ENCODE measurements around the gene ECI1. TPM values are rescaled to one million over a fixed set of nuclear protein-coding genes. Genes with fewer than 3 reads are reported as not detected.
A peak's percentile ranks its signal among the peaks of the same experiment; 100 is the strongest.

Gene ECI1
- total and polyA plus RNA-seq, 2 of the 4 experiments (the other 2 are of a cell fraction), result 20.3 to 30.1 TPM

DNA sequence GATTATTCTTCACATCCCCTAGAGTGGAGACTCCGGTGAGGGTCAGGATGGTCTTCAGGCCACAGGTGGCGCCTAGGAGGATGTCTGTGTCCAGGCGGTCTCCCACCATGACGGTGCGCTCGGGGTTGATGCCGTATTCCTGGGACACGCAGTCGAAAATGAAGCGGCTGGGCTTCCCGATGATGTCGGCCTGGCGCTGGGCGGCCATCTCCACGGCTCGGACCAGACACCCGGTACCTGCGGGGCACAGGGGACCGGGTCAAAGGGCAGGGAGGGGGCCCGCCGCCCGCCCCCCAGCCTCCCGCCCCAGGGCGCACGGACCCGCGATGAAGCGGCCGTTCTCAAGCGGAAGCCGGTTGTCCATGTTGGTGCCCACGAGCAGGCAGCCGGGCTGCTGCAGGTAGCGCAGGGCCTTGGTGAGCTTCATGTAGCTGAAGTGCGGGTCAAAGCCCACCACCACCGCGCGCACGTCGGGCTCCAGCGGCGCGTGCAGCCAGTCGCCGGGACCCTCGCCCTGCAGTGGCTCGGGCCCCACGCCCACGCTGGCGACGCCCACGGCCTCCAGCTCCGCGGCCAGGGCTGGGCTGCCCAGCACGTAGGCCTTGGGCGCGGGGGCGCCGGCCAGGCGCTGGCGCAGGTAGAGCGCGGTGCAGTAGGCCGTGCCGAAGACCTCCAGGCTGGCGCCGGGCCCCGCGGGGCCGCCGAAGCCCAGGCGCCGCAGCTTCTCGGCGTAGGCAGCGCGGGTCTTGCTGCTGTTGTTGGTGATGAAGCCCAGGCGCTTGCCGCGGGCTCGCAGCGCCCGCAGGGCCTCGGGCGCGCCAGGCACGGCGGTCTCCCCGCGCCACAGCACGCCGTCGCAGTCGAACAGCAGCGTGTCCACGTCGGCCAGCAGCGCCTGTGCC, 37.3 kb downstream of the ECI1 start:
- intact Hi-C loops (cut with micrococcal nuclease), result no loop called here
- TF ChIP-seq, protein P1, sequence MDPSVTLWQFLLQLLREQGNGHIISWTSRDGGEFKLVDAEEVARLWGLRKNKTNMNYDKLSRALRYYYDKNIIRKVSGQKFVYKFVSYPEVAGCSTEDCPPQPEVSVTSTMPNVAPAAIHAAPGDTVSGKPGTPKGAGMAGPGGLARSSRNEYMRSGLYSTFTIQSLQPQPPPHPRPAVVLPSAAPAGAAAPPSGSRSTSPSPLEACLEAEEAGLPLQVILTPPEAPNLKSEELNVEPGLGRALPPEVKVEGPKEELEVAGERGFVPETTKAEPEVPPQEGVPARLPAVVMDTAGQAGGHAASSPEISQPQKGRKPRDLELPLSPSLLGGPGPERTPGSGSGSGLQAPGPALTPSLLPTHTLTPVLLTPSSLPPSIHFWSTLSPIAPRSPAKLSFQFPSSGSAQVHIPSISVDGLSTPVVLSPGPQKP (IDR thresholded peaks at IDR 0.05; ENCODE audit: borderline replicate concordance, low read depth, low read length), result no peak
- TF ChIP-seq BHLHE40 (IDR thresholded peaks at IDR 0.05; ENCODE audit: low read depth, low read length) (no peak), NFE2L2 (IDR thresholded peaks at IDR 0.05; ENCODE audit: low read depth, low read length) (no peak), MXI1 (IDR thresholded peaks at IDR 0.05; ENCODE audit: borderline replicate concordance, low read depth, low read length) (no peak), MAZ (IDR thresholded peaks at IDR 0.05; ENCODE audit: borderline replicate concordance, low read depth, low read length) (no peak), CEBPB (IDR thresholded peaks at IDR 0.05; ENCODE audit: low read depth, low read length) (no peak), RCOR1 (IDR thresholded peaks at IDR 0.05; ENCODE audit: insufficient replicate concordance, low read length) (no peak), MAFK (IDR thresholded peaks at IDR 0.05; ENCODE audit: low read depth, low read length) (no peak), FOS (IDR thresholded peaks at IDR 0.05; ENCODE audit: low read depth, low read length) (no peak), RFX5 (IDR thresholded peaks at IDR 0.05; ENCODE audit: low read depth, low read length) (no peak), SMC3 (IDR thresholded peaks at IDR 0.05; ENCODE audit: low read depth, low read length) (no peak), RAD21 (IDR thresholded peaks at IDR 0.05; ENCODE audit: low read length) (no peak)
- TF ChIP-seq, protein P2, sequence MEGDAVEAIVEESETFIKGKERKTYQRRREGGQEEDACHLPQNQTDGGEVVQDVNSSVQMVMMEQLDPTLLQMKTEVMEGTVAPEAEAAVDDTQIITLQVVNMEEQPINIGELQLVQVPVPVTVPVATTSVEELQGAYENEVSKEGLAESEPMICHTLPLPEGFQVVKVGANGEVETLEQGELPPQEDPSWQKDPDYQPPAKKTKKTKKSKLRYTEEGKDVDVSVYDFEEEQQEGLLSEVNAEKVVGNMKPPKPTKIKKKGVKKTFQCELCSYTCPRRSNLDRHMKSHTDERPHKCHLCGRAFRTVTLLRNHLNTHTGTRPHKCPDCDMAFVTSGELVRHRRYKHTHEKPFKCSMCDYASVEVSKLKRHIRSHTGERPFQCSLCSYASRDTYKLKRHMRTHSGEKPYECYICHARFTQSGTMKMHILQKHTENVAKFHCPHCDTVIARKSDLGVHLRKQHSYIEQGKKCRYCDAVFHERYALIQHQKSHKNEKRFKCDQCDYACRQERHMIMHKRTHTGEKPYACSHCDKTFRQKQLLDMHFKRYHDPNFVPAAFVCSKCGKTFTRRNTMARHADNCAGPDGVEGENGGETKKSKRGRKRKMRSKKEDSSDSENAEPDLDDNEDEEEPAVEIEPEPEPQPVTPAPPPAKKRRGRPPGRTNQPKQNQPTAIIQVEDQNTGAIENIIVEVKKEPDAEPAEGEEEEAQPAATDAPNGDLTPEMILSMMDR (conservative IDR thresholded peaks at IDR 0.05; ENCODE audit: low read depth, low read length), result no peak

More for the DNA sequence above, 37.3 kb downstream of the ECI1 start:
- no TSS peak for BruUV-seq (replicated peaks)
- H2AFZ ChIP-seq (replicated peaks; ENCODE audit: low read length, poor library complexity), result peak overlapping the region; percentile 98
- 0% methylated on average over 44 of the region's 98 CpGs; no CpG with 5 or more reads in 1 of the 2 experiments for WGBS, 2 experiments (ENCODE audit: extremely low coverage in 2 of 2, insufficient read length in 1 of 2)
- peak overlapping the region; percentile 50; the same call in 1 of the 2 replicates for H2AK5ac ChIP-seq (ENCODE audit: low read depth, low read length)
- peak overlapping the region; percentile 93 for H2AK9ac ChIP-seq (replicated peaks; ENCODE audit: low read depth, low read length, poor library complexity)
- POLR2A ChIA-PET (ENCODE audit: unreplicated experiment), result interaction anchor here (0.6 kb wide), 1 partner anchor 33 kb away, joined by 3 read pairs; no protein-coding TSS in a partner anchor
- peak overlapping the region; percentile 28; the same call in 1 of the 2 replicates for H3K27ac ChIP-seq (ENCODE audit: insufficient read depth, low read length)
- no peak overlapping the region for H2BK20ac ChIP-seq (ENCODE audit: low read depth, low read length)
- no peak overlapping the region for H2BK15ac ChIP-seq (ENCODE audit: low read depth, low read length)
- H3K27me3 ChIP-seq (ENCODE audit: control insufficient read depth, insufficient read depth, low read length), result no peaks in the 10 kb centered on the region
- peak overlapping the region; percentile 43 for H2BK5ac ChIP-seq (ENCODE audit: low read depth, low read length, poor library complexity, severe bottlenecking)
- peaks cover 7% of the 10 kb centered on the region for H3K36me3 ChIP-seq (ENCODE audit: control insufficient read depth, insufficient read depth, low read length)
- no peak overlapping the region for H4K91ac ChIP-seq (ENCODE audit: insufficient read depth, low read depth, low read length)
- in situ Hi-C loops (cut with MboI; ENCODE audit: low sequenced_read_pairs), result no loop called here
- no peak overlapping the region for H3K56ac ChIP-seq (ENCODE audit: extremely low read depth, insufficient read depth, low read length)
- H3K9ac ChIP-seq (ENCODE audit: low read depth, low read length), result peak overlapping the region; percentile 65
- no peaks in the 10 kb centered on the region for H3K9me3 ChIP-seq (ENCODE audit: control insufficient read depth, insufficient read depth, low read length)
- peak overlapping the region; percentile 6; the same call in 1 of the 2 replicates for H3K14ac ChIP-seq (replicated peaks; ENCODE audit: low read depth, low read length)
- peaks cover 7% of the 10 kb centered on the region for H3K4me1 ChIP-seq (ENCODE audit: control insufficient read depth, insufficient read depth, low read length)
- H3K9me1 ChIP-seq (ENCODE audit: insufficient read depth, low read length), result no peaks in the 10 kb centered on the region
- no peak for DNase-seq
- H3K4me3 ChIP-seq (ENCODE audit: insufficient read depth, low read depth, low read length), result peak overlapping the region; percentile 67
- peaks cover 14 to 30% of the 10 kb centered on the region in 2 experiments for H3K79me1 ChIP-seq (ENCODE audit: low read depth in 1 of 2, low read length in 2 of 2)
- H3K4ac ChIP-seq (ENCODE audit: low read depth, low read length), result 0 out of 2 replicates have a peak overlapping the region, but pooled peaks have one; percentile 48
- ATAC-seq (ENCODE audit: low read depth), result peak; percentile 2
- CTCF ChIA-PET, result interaction anchor here (0.8 kb wide), 1 partner anchor 291 kb away, joined by 3 read pairs; no protein-coding TSS in a partner anchor
- peaks cover 12% of the 10 kb centered on the region for H4K20me1 ChIP-seq (ENCODE audit: insufficient read depth, low read length)
- no peak overlapping the region for H3K18ac ChIP-seq (ENCODE audit: low read depth, low read length)
- H3K23ac ChIP-seq (ENCODE audit: low read depth, low read length), result peak overlapping the region; percentile 72
- H4K5ac ChIP-seq (ENCODE audit: low read depth, low read length), result no peak overlapping the region
- peak overlapping the region in 1 of 2 experiments; percentile 61; a peak in 1 of 4 replicates for H4K8ac ChIP-seq (ENCODE audit: low read depth in 2 of 2, low read length in 2 of 2)
- dilution Hi-C loops (cut with HindIII; ENCODE audit: low sequenced_read_pairs, unreplicated experiment), result no loop called here
- H3K4me2 ChIP-seq (ENCODE audit: low read depth, low read length), result peak overlapping the region; percentile 80
- H2BK120ac ChIP-seq (ENCODE audit: low read depth, low read length), result no peak overlapping the region

Data from IMR-90 (cell line).